NCI-H2227 (cell line): ENCODE data around the gene FFAR3.

Source experiments
- DNase-seq: peaks from one replicate; lab custom pipeline; 2025; ENCODE audit not compliant: unreplicated experiment; lab: John Stamatoyannopoulos, UW

FFAR3 gene

GRCh38 chr19:35329323-35329722 is 28.9 kb upstream of the FFAR3 start:
- no peak for DNase-seq

- no peak for DNase-seq
Measured at GRCh38 chr19:35330475-35330874, 27.8 kb upstream of the FFAR3 start.

GRCh38 chr19:35331551-35332214 is 26.6 kb upstream of the FFAR3 start:
- no peak for DNase-seq

- no peak for DNase-seq
Measured at GRCh38 chr19:35332817-35333216, 25.4 kb upstream of the FFAR3 start.

- DNase-seq = no peak
Measured at GRCh38 chr19:35334144-35334753, 24.0 kb upstream of the FFAR3 start.

- no peak for DNase-seq
Measured at GRCh38 chr19:35336166-35336955, 21.9 kb upstream of the FFAR3 start.

- no peak for DNase-seq
Measured at GRCh38 chr19:35337097-35337983, 20.9 kb upstream of the FFAR3 start.

- no peak for DNase-seq
Measured at GRCh38 chr19:35337984-35338296, 20.3 kb upstream of the FFAR3 start.

- DNase-seq = no peak
Measured at GRCh38 chr19:35340431-35340830, 17.8 kb upstream of the FFAR3 start.

- no peak for DNase-seq
Measured at GRCh38 chr19:35341006-35341405, 17.3 kb upstream of the FFAR3 start.

GRCh38 chr19:35341565-35342225 is 16.6 kb upstream of the FFAR3 start:
- no peak for DNase-seq

GRCh38 chr19:35342430-35342829 is 15.8 kb upstream of the FFAR3 start:
- peak; percentile 74 for DNase-seq

- no peak for DNase-seq
Measured at GRCh38 chr19:35344511-35345031, 13.7 kb upstream of the FFAR3 start.

- no peak for DNase-seq
Measured at GRCh38 chr19:35345671-35346111, 12.6 kb upstream of the FFAR3 start.

- no peak for DNase-seq
Measured at GRCh38 chr19:35346193-35347052, 11.8 kb upstream of the FFAR3 start.

GRCh38 chr19:35347171-35347929 is 10.9 kb upstream of the FFAR3 start, which contains the start of gene FFAR1:
TSS of gene FFAR1 (plus strand) at chr19:35347902. CDS start at chr19:35351552, 3,650 bp downstream.
- DNase-seq = no peak

- DNase-seq = no peak
Measured at GRCh38 chr19:35347930-35348298, 10.3 kb upstream of the FFAR3 start.

GRCh38 chr19:35348911-35349611 is 9.2 kb upstream of the FFAR3 start:
- no peak for DNase-seq
